ENCODE measurements around the gene RFT1.

GRCh38 chr3:53123510-53123909 is 6.7 kb downstream of the RFT1 start:
- TF ChIP-seq CTCF (IDR thresholded peaks at IDR 0.05) = no peak
- no peak for TF ChIP-seq EP300 (IDR thresholded peaks at IDR 0.05)
- TF ChIP-seq POLR2A (IDR thresholded peaks at IDR 0.05) = no peak
